ENCODE results near the gene GTF2IRD1. TPM values are rescaled to one million over a fixed set of nuclear protein-coding genes. Genes with fewer than 3 reads are reported as not detected.

GTF2IRD1 gene
- total and polyA plus RNA-seq, 2 experiments from 2014 or later: 28.7 to 37.1 TPM

DNA sequence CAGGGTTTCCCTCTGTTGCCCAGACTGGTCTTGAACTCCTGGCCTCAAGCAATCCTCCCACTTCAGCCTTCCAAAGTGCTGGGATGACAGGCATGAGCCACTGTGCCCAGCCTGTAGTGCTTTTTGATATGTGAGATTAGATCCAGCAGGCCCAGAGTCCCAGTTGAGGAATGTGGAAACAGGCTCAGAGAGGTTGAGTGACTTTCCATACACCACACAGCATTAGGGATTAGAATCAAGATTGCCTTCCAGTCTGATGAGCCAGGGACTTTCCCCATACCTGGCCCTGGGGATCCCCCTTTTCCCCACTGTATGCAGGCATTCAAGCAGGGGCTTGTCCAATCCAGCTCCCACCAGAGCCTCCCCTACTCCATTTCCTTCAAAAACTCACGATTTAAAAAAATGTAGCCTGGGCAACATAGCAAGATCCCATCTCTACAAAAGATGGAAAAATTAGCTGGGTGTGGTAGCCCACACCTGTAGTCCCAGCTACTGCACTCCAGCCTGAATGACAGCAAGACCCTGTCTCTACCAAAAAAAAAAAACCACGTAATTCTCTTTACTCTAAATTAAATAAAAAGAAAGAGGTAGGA lies 128.8 kb downstream of the GTF2IRD1 start:
- DNase-seq (ENCODE audit: low spot score): no peak
- H4K20me1 ChIP-seq (replicated peaks; ENCODE audit: insufficient read depth): no peaks in the 10 kb centered on the region
- H2AFZ ChIP-seq: no peak overlapping the region
- H3K27ac Mint-ChIP-seq: no peak overlapping the region
- no peak overlapping the region for H3K4me3 Mint-ChIP-seq
- no peaks in the 10 kb centered on the region for H3K79me2 ChIP-seq (replicated peaks; ENCODE audit: insufficient read depth)
- H3K36me3 ChIP-seq (ENCODE audit: insufficient read depth): no peaks in the 10 kb centered on the region
- H3K4me1 Mint-ChIP-seq: peaks cover 25% of the 10 kb centered on the region
- no peak overlapping the region for H3K27ac ChIP-seq (ENCODE audit: low read depth)
- ATAC-seq: no peak
- peaks cover 18% of the 10 kb centered on the region for H3K27me3 Mint-ChIP-seq (ENCODE audit: insufficient read depth, low read depth, poor library complexity)
- H3K4me3 ChIP-seq: no peak overlapping the region
- no peaks in the 10 kb centered on the region for H3K36me3 Mint-ChIP-seq (ENCODE audit: low read depth)
- no peaks in the 10 kb centered on the region for H3K9me2 ChIP-seq (ENCODE audit: insufficient read depth)
- no peak overlapping the region for H3K4me2 ChIP-seq
- H3K4me1 ChIP-seq (ENCODE audit: insufficient read depth): no peaks in the 10 kb centered on the region
- H3F3A ChIP-seq (replicated peaks; ENCODE audit: low read depth): peaks cover 14% of the 10 kb centered on the region; the same call in 1 of the 2 replicates
- TF ChIP-seq ZNF114 (CRISPR knock-in tag; IDR thresholded peaks at IDR 0.05) (no peak), NANOG (IDR thresholded peaks at IDR 0.05; ENCODE audit: borderline replicate concordance) (no peak), EZH2 (IDR thresholded peaks at IDR 0.05; ENCODE audit: low read depth, unreplicated experiment) (no peak), CREB1 (CRISPR knock-in tag; IDR thresholded peaks at IDR 0.05; ENCODE audit: low read depth) (no peak), JUNB (IDR thresholded peaks at IDR 0.05; ENCODE audit: unreplicated experiment) (no peak), ZNF331 (CRISPR knock-in tag; IDR thresholded peaks at IDR 0.05; ENCODE audit: low read depth) (no peak), ZNF462 (CRISPR knock-in tag; IDR thresholded peaks at IDR 0.05) (no peak), POLR2AphosphoS5 (IDR thresholded peaks at IDR 0.05; ENCODE audit: low read depth) (no peak), CTCF (conservative IDR thresholded peaks at IDR 0.05; ENCODE audit: low read depth in 2 of 2) (no peak)
- H3K27me3 ChIP-seq (ENCODE audit: insufficient read depth): no peaks in the 10 kb centered on the region
- H3K9me3 Mint-ChIP-seq: no peaks in the 10 kb centered on the region
